K562 (cell line): ENCODE measurements around the gene SLC24A4.

Experiments used
- DPF2 ChIP-seq: fragments of 450-650 bp; IDR thresholded peaks from 2 replicates; pipeline ENCODE4 v1.6.1; 2016
- ZNF263 ChIP-seq: sonication (generic); formaldehyde crosslinking; IDR thresholded peaks from 2 replicates; pipeline ENCODE4 v1.8.0; 2022; ENCODE audit warnings: mild to moderate bottlenecking, missing genetic modification reagents, borderline replicate concordance
- TF ChIP-seq, protein P1 (sequence below), 3 experiments: IDR thresholded peaks in 2 of 3; conservative IDR thresholded peaks in 1 of 3; 2 replicates each; pipeline ENCODE4 v1.5.1; 2011 to 2012; ENCODE audit warnings: low read length in 3 of 3, mild to moderate bottlenecking in 3 of 3, control low read depth in 2 of 3, improper control_type of control experiment in 1 of 3, inconsistent platforms in 1 of 3, low read depth in 1 of 3, mixed read lengths in 1 of 3, moderate library complexity in 1 of 3; ENCODE audit not compliant: insufficient read depth in 2 of 3

DNA sequence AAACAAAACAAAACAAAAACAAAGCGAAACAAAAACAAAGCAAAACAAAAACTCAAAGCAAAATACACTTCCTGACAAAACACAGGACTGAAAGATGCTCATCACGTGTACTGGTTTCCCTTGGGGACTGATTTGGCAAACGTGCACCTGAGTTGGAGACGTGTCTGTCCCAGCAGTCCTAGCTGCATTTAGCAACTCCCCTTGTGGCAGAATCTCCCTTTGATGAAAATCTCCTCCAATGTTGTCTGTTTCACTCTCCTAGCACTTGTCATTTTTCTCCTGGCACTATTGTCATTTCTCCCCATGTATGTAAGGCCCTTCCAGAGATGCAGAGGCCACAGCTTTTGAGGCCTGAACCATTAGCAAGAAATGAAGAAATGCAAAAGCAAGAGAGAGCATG is 6.8 kb upstream of the SLC24A4 start:
- no peak for TF ChIP-seq ZNF263 (CRISPR knock-in tag)
- no peak for TF ChIP-seq DPF2
- TF ChIP-seq, protein P1, sequence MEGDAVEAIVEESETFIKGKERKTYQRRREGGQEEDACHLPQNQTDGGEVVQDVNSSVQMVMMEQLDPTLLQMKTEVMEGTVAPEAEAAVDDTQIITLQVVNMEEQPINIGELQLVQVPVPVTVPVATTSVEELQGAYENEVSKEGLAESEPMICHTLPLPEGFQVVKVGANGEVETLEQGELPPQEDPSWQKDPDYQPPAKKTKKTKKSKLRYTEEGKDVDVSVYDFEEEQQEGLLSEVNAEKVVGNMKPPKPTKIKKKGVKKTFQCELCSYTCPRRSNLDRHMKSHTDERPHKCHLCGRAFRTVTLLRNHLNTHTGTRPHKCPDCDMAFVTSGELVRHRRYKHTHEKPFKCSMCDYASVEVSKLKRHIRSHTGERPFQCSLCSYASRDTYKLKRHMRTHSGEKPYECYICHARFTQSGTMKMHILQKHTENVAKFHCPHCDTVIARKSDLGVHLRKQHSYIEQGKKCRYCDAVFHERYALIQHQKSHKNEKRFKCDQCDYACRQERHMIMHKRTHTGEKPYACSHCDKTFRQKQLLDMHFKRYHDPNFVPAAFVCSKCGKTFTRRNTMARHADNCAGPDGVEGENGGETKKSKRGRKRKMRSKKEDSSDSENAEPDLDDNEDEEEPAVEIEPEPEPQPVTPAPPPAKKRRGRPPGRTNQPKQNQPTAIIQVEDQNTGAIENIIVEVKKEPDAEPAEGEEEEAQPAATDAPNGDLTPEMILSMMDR (IDR thresholded peaks at IDR 0.05 in 2 of 3, conservative IDR thresholded peaks at IDR 0.05 in 1 of 3; ENCODE audit: insufficient read depth in 2 of 3, low read depth in 1 of 3, low read length in 3 of 3): no peak
